GM12878 (cell line): ENCODE results near the gene RASD1. TPM values are rescaled to one million over a fixed set of nuclear protein-coding genes. Genes with fewer than 3 reads are reported as not detected.

Source experiments
- ATAC-seq: fragments of 200-7000 bp; cut with Tn5 transposase; 3 replicates; pipeline ENCODE4 v1.9.1; 2020; ENCODE audit warnings: mild to moderate bottlenecking, moderate library complexity
- BruUV-seq: library from RNA; stranded (reverse); fragments of 400-500 nt; replicated peaks from 2 replicates; lab custom pipeline; 2021; lab: Mats Ljungman, UMichigan
- CTCF ChIA-PET: fragments of 300-600 bp; sonication (Branson Sonifier 250); formaldehyde crosslinking; extraction: SDS; loops from one replicate; lab custom pipeline; 2021; ENCODE audit warnings: inconsistent platforms; lab: Yijun Ruan, JAX
- POLR2A ChIA-PET: fragments of 350-600 bp; formaldehyde crosslinking; extraction: SDS; loops from one replicate; lab custom pipeline; 2021; ENCODE audit warnings: inconsistent platforms; lab: Charles Lee
- RAD21 ChIA-PET: fragments of 300-600 bp; sonication (Branson Sonifier 250); formaldehyde crosslinking; loops from one replicate; lab custom pipeline; 2023; ENCODE audit warnings: antibody characterized with exemption; ENCODE audit not compliant: unreplicated experiment; lab: Charles Lee
- SMC1A ChIA-PET: fragments of 300-600 bp; sonication (Branson Sonifier 250); formaldehyde crosslinking; loops from one replicate; lab custom pipeline; 2023; ENCODE audit not compliant: unreplicated experiment, uncharacterized antibody; lab: Charles Lee
- DNase-seq: peaks from one replicate; pipeline ENCODE4 v3.0.0-alpha.2; 2011; ENCODE audit warnings: low read depth, low spot score
- FAIRE-seq: peaks from 3 replicates; lab custom pipeline; 2011; peaks lifted over from hg19 to GRCh38; lab: Jason Lieb, UNC
- H2AFZ ChIP-seq: 2 replicates; pipeline ENCODE4 v1.6.0; 2011; ENCODE audit warnings: low read depth, low read length, control low read depth; ENCODE audit not compliant: control insufficient read depth
- H3K27ac ChIP-seq: 2 replicates; pipeline ENCODE4 v1.5.1; 2011; ENCODE audit warnings: control low read depth; ENCODE audit not compliant: control insufficient read depth, insufficient read depth
- H3K27me3 ChIP-seq, 2 experiments: replicated peaks in 1 of 2; 2 replicates each; pipeline versions ENCODE4 v1.6.0 to v1.6.1; 2011; ENCODE audit warnings: low read length in 1 of 2; ENCODE audit not compliant: control insufficient read depth in 2 of 2, insufficient read depth in 2 of 2
- H3K36me3 ChIP-seq, 2 experiments: 2 replicates each; pipeline ENCODE4 v1.5.1; 2011; ENCODE audit warnings: low read length in 1 of 2; ENCODE audit not compliant: control insufficient read depth in 2 of 2, insufficient read depth in 2 of 2
- H3K4me1 ChIP-seq: 2 replicates; pipeline ENCODE4 v1.6.1; 2011; ENCODE audit warnings: mild to moderate bottlenecking, low read length, moderate library complexity, mixed read lengths; ENCODE audit not compliant: control insufficient read depth, insufficient read depth
- H3K4me2 ChIP-seq: 2 replicates; pipeline ENCODE4 v1.6.0; 2011; ENCODE audit warnings: control low read depth; ENCODE audit not compliant: control insufficient read depth, insufficient read depth
- H3K4me3 ChIP-seq: fragments of 200-600 bp; sonication (generic); 2 replicates; pipeline ENCODE4 v1.5.1; 2016
- H3K79me2 ChIP-seq: 2 replicates; pipeline ENCODE4 v1.6.0; 2011; ENCODE audit warnings: low read length; ENCODE audit not compliant: control insufficient read depth, insufficient read depth
- H3K9ac ChIP-seq: 2 replicates; pipeline ENCODE4 v1.8.0; 2011; ENCODE audit warnings: low read length, control low read depth, mixed read lengths; ENCODE audit not compliant: control insufficient read depth, insufficient read depth
- H3K9me3 ChIP-seq: replicated peaks from 3 replicates; pipeline ENCODE4 v1.5.1; 2011; ENCODE audit warnings: mild to moderate bottlenecking, low read length; ENCODE audit not compliant: control insufficient read depth, insufficient read depth
- H4K20me1 ChIP-seq: 2 replicates; pipeline ENCODE4 v1.6.0; 2011; ENCODE audit not compliant: control insufficient read depth, insufficient read depth
- BACH1 ChIP-seq: fragments of 450-650 bp; IDR thresholded peaks from 2 replicates; pipeline ENCODE4 v1.6.1; 2017; ENCODE audit warnings: mild to moderate bottlenecking, borderline replicate concordance
- EZH2 ChIP-seq: IDR thresholded peaks from 2 replicates; pipeline ENCODE4 v1.6.1; 2012; ENCODE audit warnings: low read depth, mild to moderate bottlenecking, control low read depth, inconsistent platforms, low read length, borderline replicate concordance; ENCODE audit not compliant: control insufficient read depth
- NR2C2 ChIP-seq: IDR thresholded peaks from 2 replicates; pipeline ENCODE4 v1.6.1; 2011; ENCODE audit warnings: borderline replicate concordance, low read depth; ENCODE audit not compliant: control insufficient read depth, insufficient read length
- RBBP5 ChIP-seq: fragments of 200-600 bp; sonication (generic); conservative IDR thresholded peaks from 2 replicates; pipeline ENCODE4 v1.6.1; 2016
- SMAD5 ChIP-seq: IDR thresholded peaks from 2 replicates; pipeline ENCODE4 v1.6.1; 2016; ENCODE audit warnings: antibody characterized with exemption, low read depth
- SMC3 ChIP-seq: IDR thresholded peaks from 2 replicates; pipeline ENCODE4 v1.6.1; 2011; ENCODE audit warnings: low read length, improper control_type of control experiment, borderline replicate concordance
- STAT1 ChIP-seq: fragments of 450-650 bp; conservative IDR thresholded peaks from 2 replicates; pipeline ENCODE4 v1.6.1; 2014; ENCODE audit warnings: antibody characterized with exemption, mild to moderate bottlenecking
- ZNF592 ChIP-seq: fragments of 450-650 bp; IDR thresholded peaks from 2 replicates; pipeline ENCODE4 v1.6.1; 2017; ENCODE audit warnings: mild to moderate bottlenecking, moderate library complexity
- WGBS: methylation state at CpG from one replicate; pipeline ENCODE4 v1.1.6; 2016; ENCODE audit warnings: low lambda C conversion rate; ENCODE audit not compliant: insufficient replicate concordance, insufficient coverage; ENCODE audit errors: missing lambda C conversion rate; 5-methylcytosine and 5-hydroxymethylcytosine counted together
- in situ Hi-C: fragments of 300-500 bp; cut with MboI; formaldehyde crosslinking; loops from 9 replicates; pipeline ENCODE4 v1.14.3; 2018; ENCODE audit warnings: mixed read lengths
- intact Hi-C: fragments of 100-400 bp; cut with micrococcal nuclease; formaldehyde crosslinking; loops from one replicate; pipeline ENCODE4 v1.14.2; 2022; ENCODE audit not compliant: unreplicated experiment
- polyA plus RNA-seq, 11 experiments: library from polyadenylated mRNA; depleted of rRNA in 4 of 11; unstranded in 6 of 11; stranded (reverse) in 5 of 11; fragments of >200 nt; fragmentation: Nextera tagmentation in 4 of 11; fragmentation: Illumina TruSeq in 1 of 11; extraction: Ambion mirVana in 4 of 11; extraction: Trizol in 1 of 11; gene quantifications; 1 replicate in 1 of 11; 2 replicates in 10 of 11; pipeline versions ENCODE4 v1.2.1 to v1.2.3, GENCODE V29; 2011 to 2016; ENCODE audit warnings: inconsistent platforms in 2 of 11, missing spikeins in 2 of 11, low read depth in 1 of 11
- total RNA-seq, 4 experiments: library from RNA; depleted of rRNA in 3 of 4; stranded (reverse); fragments of >200 nt in 3 of 4; fragmentation: Illumina TruSeq in 1 of 4; extraction: Trizol in 1 of 4; gene quantifications; 2 replicates each; pipeline versions ENCODE4 v1.2.1 to v1.2.3, GENCODE V29; 2013 to 2021
- TF ChIP-seq, protein P1 (sequence below): fragments of 450-650 bp; IDR thresholded peaks from 2 replicates; pipeline ENCODE4 v1.6.1; 2017; ENCODE audit warnings: low read depth, mild to moderate bottlenecking, moderate library complexity

RASD1 gene
- total and polyA plus RNA-seq, 10 of the 15 experiments (the other 5 are each of a cell fraction or from before 2014, with no cell fraction given), result 0.14 to 0.33 TPM; not detected in 8

- TF ChIP-seq RBBP5, result no peak
Observed at GRCh38 chr17:17506181-17506741, 10.1 kb upstream of the RASD1 start (continued).

- ChIA-PET SMC1A (no interaction called here), CTCF (no interaction called here), POLR2A (no interaction called here), RAD21 (no interaction called here)
- H3K9ac ChIP-seq, result no peak overlapping the region
- no peak overlapping the region for H3K4me2 ChIP-seq
- DNase-seq (no peak), FAIRE-seq (no peak), ATAC-seq (no peak)
- no peaks in the 10 kb centered on the region for H4K20me1 ChIP-seq
- H3K4me3 ChIP-seq, result no peak overlapping the region
- no peaks in the 10 kb centered on the region for H3K36me3 ChIP-seq
- intact Hi-C loops (no loop called here), in situ Hi-C loops (no loop called here)
- no peaks in the 10 kb centered on the region for H3K9me3 ChIP-seq
- BruUV-seq, result no TSS peak
- H3K27me3 ChIP-seq, result no peaks in the 10 kb centered on the region
- no peak overlapping the region for H3K27ac ChIP-seq
- no peak for TF ChIP-seq BACH1
- TF ChIP-seq EZH2, result no peak
- TF ChIP-seq, protein P1, sequence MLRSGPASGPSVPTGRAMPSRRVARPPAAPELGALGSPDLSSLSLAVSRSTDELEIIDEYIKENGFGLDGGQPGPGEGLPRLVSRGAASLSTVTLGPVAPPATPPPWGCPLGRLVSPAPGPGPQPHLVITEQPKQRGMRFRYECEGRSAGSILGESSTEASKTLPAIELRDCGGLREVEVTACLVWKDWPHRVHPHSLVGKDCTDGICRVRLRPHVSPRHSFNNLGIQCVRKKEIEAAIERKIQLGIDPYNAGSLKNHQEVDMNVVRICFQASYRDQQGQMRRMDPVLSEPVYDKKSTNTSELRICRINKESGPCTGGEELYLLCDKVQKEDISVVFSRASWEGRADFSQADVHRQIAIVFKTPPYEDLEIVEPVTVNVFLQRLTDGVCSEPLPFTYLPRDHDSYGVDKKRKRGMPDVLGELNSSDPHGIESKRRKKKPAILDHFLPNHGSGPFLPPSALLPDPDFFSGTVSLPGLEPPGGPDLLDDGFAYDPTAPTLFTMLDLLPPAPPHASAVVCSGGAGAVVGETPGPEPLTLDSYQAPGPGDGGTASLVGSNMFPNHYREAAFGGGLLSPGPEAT, result no peak
- TF ChIP-seq STAT1, result no peak
- TF ChIP-seq NR2C2, result no peak
- no peak for TF ChIP-seq ZNF592
- TF ChIP-seq SMAD5, result no peak
- no peak for TF ChIP-seq SMC3
- WGBS, result 69% methylated on average over 11 of the region's 22 CpGs
- H2AFZ ChIP-seq, result no peak overlapping the region
- H3K4me1 ChIP-seq, result no peaks in the 10 kb centered on the region
- no peaks in the 10 kb centered on the region for H3K79me2 ChIP-seq
Observed at GRCh38 chr17:17505610-17506171, 9.5 kb upstream of the RASD1 start.
